ENCODE measurements around the gene ST6GALNAC5.

The ST6GALNAC5 gene

DNA sequence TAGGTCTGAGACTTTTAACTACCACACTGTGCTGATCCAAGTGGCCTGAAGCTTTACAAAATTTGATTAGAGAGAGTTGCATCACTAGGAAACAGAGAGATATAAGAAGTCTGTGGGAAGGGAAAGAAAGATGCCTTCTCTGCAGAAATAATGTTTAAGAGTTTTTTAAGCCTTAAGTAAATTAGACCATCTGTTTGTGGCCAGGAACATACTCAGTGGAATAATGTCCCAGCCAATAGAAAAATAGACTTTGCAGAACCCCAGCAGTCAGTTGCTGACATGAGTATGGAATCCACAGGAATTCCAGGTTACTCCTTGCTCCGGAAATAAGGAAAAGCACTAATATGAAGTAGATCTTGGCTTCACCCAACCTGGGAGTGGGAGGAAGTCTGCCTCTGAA, 144.8 kb downstream of the ST6GALNAC5 start:
- no peak for DNase-seq (ENCODE audit: extremely low read depth, low read depth)
- TF ChIP-seq, protein P1, sequence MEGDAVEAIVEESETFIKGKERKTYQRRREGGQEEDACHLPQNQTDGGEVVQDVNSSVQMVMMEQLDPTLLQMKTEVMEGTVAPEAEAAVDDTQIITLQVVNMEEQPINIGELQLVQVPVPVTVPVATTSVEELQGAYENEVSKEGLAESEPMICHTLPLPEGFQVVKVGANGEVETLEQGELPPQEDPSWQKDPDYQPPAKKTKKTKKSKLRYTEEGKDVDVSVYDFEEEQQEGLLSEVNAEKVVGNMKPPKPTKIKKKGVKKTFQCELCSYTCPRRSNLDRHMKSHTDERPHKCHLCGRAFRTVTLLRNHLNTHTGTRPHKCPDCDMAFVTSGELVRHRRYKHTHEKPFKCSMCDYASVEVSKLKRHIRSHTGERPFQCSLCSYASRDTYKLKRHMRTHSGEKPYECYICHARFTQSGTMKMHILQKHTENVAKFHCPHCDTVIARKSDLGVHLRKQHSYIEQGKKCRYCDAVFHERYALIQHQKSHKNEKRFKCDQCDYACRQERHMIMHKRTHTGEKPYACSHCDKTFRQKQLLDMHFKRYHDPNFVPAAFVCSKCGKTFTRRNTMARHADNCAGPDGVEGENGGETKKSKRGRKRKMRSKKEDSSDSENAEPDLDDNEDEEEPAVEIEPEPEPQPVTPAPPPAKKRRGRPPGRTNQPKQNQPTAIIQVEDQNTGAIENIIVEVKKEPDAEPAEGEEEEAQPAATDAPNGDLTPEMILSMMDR (IDR thresholded peaks at IDR 0.05; ENCODE audit: low read depth, low read length) = no peak

DNA sequence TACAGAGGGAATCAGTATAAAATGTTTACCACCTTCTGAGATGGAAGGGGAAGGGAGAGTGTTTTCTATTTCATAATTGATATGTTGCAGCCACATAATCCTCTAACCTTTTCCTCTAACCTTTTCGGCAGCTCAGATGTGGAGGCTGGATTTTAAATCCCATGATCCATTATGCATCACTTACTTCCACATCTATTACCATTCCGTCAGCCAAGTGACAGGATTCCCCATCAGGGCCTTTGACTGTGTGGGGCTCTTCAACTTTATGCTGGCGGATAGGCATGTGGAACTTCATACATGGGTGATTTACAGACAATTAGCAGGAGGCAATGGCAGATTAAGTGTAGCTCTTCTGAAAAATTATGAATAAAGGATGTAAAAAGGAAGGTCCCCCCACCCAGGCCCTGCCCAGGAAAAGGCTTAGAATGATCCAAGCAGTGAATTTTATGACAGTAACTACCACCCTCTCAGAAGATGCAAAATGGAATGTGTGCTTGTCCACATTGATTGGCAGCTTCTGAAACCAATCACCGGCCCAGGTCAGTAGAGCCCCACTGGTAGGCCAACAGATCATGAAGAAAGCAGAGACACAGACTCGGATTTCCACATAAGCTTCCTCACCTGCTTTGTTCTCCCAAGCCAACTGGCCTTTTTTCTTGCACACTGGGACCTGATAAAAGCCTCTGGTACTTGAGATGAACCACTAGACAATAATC, 147.0 kb downstream of the ST6GALNAC5 start:
- TF ChIP-seq, protein P1 (IDR thresholded peaks at IDR 0.05; ENCODE audit: low read depth, low read length) = no peak
- DNase-seq (ENCODE audit: extremely low read depth, low read depth) = no peak

DNA sequence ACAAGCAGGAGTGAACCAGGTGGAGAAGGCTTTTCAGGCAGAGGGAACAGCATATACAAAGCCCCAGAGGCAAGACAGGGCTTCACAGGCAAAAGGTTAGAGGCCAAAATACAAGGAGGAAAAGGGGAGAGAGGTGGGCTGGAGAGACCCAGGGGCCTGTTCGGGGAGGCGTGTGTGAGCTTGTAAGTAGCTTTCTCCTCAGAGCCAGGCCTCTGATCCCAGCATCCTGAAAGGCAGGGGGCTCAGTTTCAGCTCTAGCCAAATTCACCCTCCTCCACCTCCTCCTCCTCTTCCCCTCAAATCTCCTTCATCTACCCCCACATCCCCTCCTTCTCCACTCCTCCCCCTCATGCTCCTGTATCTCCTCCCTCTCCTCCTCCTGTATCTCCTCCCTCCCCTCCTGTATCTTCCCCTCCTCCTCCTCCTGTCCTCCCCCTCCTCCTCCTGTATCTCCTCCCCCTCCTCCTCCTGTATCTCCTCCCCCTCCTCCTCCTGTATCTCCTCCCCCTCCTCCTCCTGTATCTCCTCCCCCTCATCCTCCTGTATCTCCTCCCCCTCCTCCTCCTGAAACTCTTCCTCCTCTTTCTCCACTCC, 148.6 kb downstream of the ST6GALNAC5 start:
- TF ChIP-seq, protein P1 (IDR thresholded peaks at IDR 0.05; ENCODE audit: low read depth, low read length) = no peak
- DNase-seq (ENCODE audit: extremely low read depth, low read depth) = no peak

DNA sequence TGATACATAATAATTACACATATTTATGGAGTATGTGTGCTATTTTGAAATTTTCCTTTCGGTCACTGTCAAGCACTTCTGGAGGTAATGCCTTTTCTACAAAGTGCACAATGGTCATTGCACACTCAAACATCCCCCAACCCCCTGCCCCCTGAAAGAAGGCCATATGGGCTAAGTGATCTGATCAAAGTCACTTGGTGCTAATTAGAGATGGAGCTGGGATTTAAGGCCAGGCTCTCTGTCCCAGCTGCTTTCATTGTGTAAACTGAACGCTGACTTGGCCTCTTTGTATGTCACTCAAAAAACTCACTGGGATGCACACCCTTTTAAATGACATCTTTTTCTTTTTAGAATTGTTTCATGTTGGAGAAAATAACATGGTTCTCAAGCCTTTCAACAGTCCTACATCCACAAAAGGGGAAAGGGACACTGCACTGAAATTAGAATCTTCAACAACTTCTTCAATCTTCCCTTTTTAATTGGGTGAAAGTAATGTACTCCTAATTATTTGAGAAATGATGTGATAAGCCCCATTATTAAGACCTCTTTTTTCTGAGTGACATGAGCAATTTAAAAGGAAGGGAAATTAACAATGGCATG, 149.2 kb downstream of the ST6GALNAC5 start:
- DNase-seq (ENCODE audit: extremely low read depth, low read depth) = no peak
- TF ChIP-seq, protein P1 (IDR thresholded peaks at IDR 0.05; ENCODE audit: low read depth, low read length) = no peak

DNA sequence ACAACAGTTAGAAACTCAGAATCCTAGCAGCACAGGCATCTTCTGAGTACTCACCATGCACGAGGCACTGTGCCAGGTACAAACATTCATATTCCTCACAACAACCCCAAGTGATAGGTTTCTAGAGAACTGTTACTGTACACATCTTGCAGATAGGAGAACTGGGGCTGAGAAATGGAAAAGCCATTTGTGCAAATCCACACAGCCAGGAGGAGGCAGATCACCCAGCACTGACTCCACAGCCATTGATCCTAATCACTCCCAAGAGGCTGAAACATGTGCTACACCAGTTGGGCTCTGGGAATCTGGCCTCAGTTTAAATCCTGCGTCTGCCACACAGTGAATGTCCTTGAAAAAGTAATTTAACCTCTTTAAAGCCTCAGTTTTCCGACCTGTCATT, 151.0 kb downstream of the ST6GALNAC5 start:
- no peak for DNase-seq (ENCODE audit: extremely low read depth, low read depth)
- TF ChIP-seq, protein P1 (IDR thresholded peaks at IDR 0.05; ENCODE audit: low read depth, low read length) = no peak

DNA sequence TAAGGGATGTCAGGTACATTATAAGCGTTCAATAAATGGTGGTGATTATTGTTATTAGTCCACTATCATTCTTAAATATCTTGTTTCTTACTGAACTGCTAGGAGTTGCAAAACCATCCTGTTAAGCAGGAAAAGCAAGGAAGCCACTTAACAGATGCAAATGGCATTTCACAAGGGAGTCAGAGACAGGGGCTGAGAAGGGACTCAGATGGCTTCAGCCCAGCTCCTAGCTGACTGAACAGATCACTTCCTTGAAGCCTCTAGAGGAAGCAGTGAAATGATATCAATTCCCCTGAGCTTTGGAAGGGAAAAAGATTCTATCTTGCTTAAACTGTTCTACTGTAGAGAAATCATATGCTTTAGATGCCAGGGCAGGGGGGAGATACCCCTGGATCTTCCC, 151.5 kb downstream of the ST6GALNAC5 start:
- TF ChIP-seq, protein P1 (IDR thresholded peaks at IDR 0.05; ENCODE audit: low read depth, low read length) = no peak
- no peak for DNase-seq (ENCODE audit: extremely low read depth, low read depth)

DNA sequence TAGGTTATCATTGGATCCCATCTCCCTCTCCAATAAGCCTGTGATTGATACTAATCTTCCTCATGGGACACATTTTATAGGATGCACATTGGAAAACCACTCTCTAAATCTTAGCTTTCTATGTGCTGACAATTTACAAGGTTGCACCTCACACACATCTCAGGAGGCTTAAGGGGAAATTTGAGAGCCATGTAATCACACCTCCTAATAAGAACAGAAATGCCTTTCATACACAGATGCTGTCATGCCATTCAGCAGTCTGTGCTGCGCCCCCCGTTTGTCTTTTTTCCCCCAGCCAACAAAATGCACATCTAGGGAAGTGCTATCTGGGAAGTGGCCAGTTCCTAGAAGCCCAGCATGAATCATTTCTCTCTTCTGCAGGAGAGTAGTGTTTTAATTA, 154.5 kb downstream of the ST6GALNAC5 start:
- TF ChIP-seq, protein P1 (IDR thresholded peaks at IDR 0.05; ENCODE audit: low read depth, low read length) = no peak
- no peak for DNase-seq (ENCODE audit: extremely low read depth, low read depth)

Data from AG09319 (cell line).